ENCODE measurements around the gene HERC4. TPM values are rescaled to one million over a fixed set of nuclear protein-coding genes. Genes with fewer than 3 reads are reported as not detected.

Gene HERC4
- total RNA-seq, 2 experiments from 2014 or later, result 55.7 to 59.0 TPM

DNA sequence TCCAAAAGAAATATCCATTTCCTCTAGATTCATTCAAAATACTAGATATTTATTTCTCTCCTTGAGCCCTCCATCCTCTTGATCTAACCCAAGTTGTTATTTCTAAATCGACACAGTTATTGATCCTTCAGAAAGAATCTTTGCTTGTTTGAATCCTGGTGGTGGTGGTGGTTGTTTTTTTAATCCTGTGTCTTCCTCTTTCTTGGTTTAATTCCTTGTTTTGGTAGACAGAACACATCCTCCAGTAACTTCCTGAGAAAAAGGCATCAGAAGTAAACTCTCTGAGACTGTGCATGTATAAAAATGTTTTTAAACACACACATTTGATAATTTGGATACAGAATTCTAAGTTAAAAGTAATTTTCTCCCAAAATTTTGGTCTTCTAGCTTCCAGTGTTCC is 140.7 kb downstream of the HERC4 start:
- Mint-ChIP-seq H3K9me3 (no peaks in the 10 kb centered on the region), H3K4me3 (no peak overlapping the region), H3K4me1 (ENCODE audit: low read depth) (no peaks in the 10 kb centered on the region), H3K36me3 (peaks cover 17% of the 10 kb centered on the region), H3K27me3 (no peaks in the 10 kb centered on the region), H3K27ac (no peak overlapping the region)
- ChIA-PET POLR2A (no interaction called here), CTCF (no interaction called here)
- intact Hi-C loops (cut with micrococcal nuclease), result no loop called here
- no peak for DNase-seq

DNA sequence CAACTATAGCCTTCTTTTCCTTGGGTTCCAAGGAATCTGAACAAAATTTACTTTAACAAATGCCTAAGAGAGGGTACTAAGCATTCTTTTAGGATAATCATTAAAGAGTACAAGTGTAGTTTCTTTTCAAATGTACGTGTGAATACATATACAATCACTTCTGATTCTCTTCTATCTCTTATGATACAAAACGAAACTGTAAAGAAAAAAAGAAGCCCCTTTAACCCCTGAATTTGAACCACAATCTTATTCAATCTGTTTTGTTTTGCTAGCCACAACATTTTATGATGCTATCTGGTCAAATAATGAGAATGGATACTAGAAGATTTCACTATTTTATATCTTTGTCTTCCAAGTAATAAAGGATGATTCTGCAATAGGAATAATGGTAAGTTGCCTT is 141.9 kb downstream of the HERC4 start:
- peaks cover 15% of the 10 kb centered on the region for H3K36me3 Mint-ChIP-seq
- no peak overlapping the region for H3K4me3 Mint-ChIP-seq
- no peaks in the 10 kb centered on the region for H3K9me3 Mint-ChIP-seq
- H3K27me3 Mint-ChIP-seq, result no peaks in the 10 kb centered on the region
- CTCF ChIA-PET, result no interaction called here
- DNase-seq, result no peak
- H3K27ac Mint-ChIP-seq, result no peak overlapping the region
- intact Hi-C loops (cut with micrococcal nuclease), result no loop called here
- POLR2A ChIA-PET, result no interaction called here
- no peaks in the 10 kb centered on the region for H3K4me1 Mint-ChIP-seq (ENCODE audit: low read depth)

DNA sequence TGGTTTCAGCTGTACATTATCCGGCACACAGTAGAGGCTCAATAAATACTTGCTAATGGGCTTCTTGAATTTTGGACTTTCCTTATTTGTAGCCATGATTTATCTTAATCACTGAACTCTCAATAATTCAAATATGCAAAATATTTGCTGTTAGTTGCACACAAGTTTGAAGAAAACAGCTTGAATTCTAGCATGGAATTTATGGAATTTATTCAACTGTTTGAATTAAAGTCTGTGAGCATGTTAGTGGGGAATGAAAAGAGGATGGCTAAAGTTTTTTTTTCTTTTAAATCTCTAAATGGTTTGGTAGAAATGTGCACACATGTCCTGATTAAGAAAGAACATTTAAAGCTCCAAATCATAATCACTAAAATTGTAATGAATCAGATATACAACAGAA is 148.1 kb downstream of the HERC4 start:
- no peak overlapping the region for H3K27ac Mint-ChIP-seq
- H3K4me1 Mint-ChIP-seq (ENCODE audit: low read depth), result no peaks in the 10 kb centered on the region
- POLR2A ChIA-PET, result no interaction called here
- DNase-seq, result no peak
- no peaks in the 10 kb centered on the region for H3K27me3 Mint-ChIP-seq
- peaks cover 19% of the 10 kb centered on the region for H3K36me3 Mint-ChIP-seq
- CTCF ChIA-PET, result interaction anchor here (1.4 kb wide), 1 partner anchor 70 kb away, joined by 4 read pairs; no protein-coding TSS in a partner anchor
- H3K9me3 Mint-ChIP-seq, result no peaks in the 10 kb centered on the region
- intact Hi-C loops (cut with micrococcal nuclease), result no loop called here
- no peak overlapping the region for H3K4me3 Mint-ChIP-seq

DNA sequence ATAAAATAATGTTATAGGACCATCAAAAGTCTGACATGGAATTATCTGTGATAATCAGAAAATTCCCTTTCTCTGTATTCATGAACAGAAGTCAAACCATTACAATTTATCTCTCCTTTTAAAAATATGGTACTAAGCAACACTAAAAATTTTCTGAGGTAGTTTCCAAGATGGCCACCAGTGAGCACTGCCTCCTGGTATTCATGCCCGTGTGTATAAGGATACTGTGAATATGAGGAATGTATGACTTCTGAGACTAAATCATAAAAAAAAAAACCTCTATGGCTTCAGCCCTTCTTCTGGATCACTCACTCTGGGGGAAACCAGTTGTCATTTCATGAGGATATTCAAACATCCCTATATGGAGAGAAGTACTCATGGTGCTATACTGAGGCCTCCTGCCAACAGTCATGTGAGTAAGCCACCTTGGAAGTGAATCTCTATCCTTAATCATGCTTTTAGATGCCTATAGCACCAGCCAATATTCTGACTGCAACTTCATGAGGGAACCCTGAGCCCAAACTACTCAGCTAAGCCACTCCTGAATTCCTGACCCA is 149.6 kb downstream of the HERC4 start:
- peaks cover 16% of the 10 kb centered on the region for H3K36me3 Mint-ChIP-seq
- POLR2A ChIA-PET, result no interaction called here
- intact Hi-C loops (cut with micrococcal nuclease), result no loop called here
- no peaks in the 10 kb centered on the region for H3K27me3 Mint-ChIP-seq
- no peak for DNase-seq
- H3K9me3 Mint-ChIP-seq, result no peaks in the 10 kb centered on the region
- H3K27ac Mint-ChIP-seq, result no peak overlapping the region
- H3K4me1 Mint-ChIP-seq (ENCODE audit: low read depth), result no peaks in the 10 kb centered on the region
- H3K4me3 Mint-ChIP-seq, result no peak overlapping the region
- CTCF ChIA-PET, result no interaction called here

DNA sequence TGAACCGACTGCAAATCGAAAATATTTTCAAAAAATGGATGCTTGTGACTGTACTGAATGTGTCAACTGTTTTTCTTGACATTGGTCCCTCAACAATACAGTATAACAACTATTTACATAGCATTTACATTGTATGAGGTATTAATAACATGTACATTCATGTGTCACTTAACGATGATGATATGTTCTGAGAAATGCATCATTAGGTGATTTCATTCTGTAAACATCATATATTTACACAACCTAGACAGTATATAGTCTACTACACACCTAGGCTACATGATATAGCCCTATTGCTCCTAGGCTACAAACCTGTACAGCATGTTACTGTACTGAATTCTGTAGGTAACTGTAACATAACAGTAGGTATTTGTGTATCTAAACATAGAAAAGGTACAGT is 150.9 kb downstream of the HERC4 start:
- H3K36me3 Mint-ChIP-seq, result peaks cover 18% of the 10 kb centered on the region
- POLR2A ChIA-PET, result no interaction called here
- no peaks in the 10 kb centered on the region for H3K9me3 Mint-ChIP-seq
- CTCF ChIA-PET, result interaction anchor here (0.9 to 1.8 kb wide), 2 partner anchors 68 to 424 kb away, joined by 4 to 5 read pairs; no protein-coding TSS in a partner anchor
- no peaks in the 10 kb centered on the region for H3K27me3 Mint-ChIP-seq
- no peak overlapping the region for H3K27ac Mint-ChIP-seq
- no peaks in the 10 kb centered on the region for H3K4me1 Mint-ChIP-seq (ENCODE audit: low read depth)
- intact Hi-C loops (cut with micrococcal nuclease), result no loop called here
- no peak overlapping the region for H3K4me3 Mint-ChIP-seq
- DNase-seq, result no peak

DNA sequence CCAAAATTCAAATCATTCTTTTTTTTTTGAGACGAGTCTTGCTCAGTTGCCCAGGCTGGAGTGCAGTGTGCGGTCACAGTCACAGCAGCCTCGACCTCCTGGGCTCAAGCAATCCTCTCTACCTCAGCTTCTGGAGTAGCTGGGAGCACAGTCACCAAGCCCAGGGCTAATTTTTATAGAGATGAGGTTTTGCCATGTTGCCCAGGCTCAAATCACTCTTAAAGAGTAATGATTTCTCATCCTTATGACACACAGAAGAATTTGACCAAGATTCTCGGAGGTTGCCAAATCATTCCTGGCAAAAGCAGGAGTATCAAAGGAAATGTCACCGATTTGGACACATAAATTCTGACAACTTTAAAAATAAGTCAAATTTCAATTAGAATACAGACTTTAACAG is 151.5 kb downstream of the HERC4 start:
- POLR2A ChIA-PET, result no interaction called here
- peaks cover 20% of the 10 kb centered on the region for H3K36me3 Mint-ChIP-seq
- CTCF ChIA-PET, result interaction anchor here (1.8 kb wide), 1 partner anchor 68 kb away, joined by 5 read pairs; no protein-coding TSS in a partner anchor
- H3K4me3 Mint-ChIP-seq, result no peak overlapping the region
- no peak for DNase-seq
- no peaks in the 10 kb centered on the region for H3K9me3 Mint-ChIP-seq
- H3K27ac Mint-ChIP-seq, result no peak overlapping the region
- no peaks in the 10 kb centered on the region for H3K4me1 Mint-ChIP-seq (ENCODE audit: low read depth)
- no peaks in the 10 kb centered on the region for H3K27me3 Mint-ChIP-seq
- intact Hi-C loops (cut with micrococcal nuclease), result no loop called here

DNA sequence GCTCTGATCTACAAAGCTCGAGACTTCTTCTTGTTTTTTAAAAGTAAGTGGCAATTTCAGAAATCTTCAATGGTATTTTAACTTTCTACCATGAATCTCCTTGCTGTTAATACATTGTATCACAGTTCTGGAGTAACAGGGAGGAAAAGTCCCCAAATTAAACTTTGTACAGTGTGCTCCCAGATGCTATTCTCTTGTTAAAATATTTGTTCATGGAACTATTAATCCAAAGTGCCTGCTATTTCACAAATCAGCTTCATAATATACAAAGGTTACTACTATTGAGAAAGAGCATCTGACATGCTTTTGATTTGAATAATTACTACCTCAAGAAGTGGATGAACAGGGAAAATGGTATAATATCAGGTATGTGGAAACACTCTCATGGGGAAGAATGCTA is 154.0 kb downstream of the HERC4 start:
- no peak for DNase-seq
- peaks cover 22% of the 10 kb centered on the region for H3K36me3 Mint-ChIP-seq
- H3K4me1 Mint-ChIP-seq (ENCODE audit: low read depth), result peaks cover 9% of the 10 kb centered on the region
- POLR2A ChIA-PET, result no interaction called here
- H3K9me3 Mint-ChIP-seq, result no peaks in the 10 kb centered on the region
- H3K27me3 Mint-ChIP-seq, result no peaks in the 10 kb centered on the region
- H3K27ac Mint-ChIP-seq, result no peak overlapping the region
- CTCF ChIA-PET, result interaction anchor here (0.8 to 1.0 kb wide), 2 partner anchors 133 to 234 kb away, joined by 3 read pairs; no protein-coding TSS in a partner anchor
- H3K4me3 Mint-ChIP-seq, result no peak overlapping the region
- intact Hi-C loops (cut with micrococcal nuclease), result no loop called here

DNA sequence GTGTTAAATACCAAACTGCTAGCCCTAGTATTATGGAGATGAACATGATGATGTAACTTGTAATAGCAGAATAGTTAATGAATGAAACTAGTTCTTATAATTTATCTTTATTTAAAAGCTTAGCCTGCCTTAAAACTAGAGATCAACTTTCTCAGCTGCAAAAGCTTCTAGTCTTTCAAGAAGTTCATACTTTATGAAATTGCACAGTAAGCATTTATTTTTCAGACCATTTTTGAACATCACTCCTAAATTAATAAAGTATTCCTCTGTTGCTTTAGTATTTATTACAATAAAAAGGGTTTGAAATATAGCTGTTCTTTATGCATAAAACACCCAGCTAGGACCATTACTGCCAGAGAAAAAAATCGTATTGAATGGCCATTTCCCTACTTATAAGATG is 157.4 kb downstream of the HERC4 start:
- H3K27me3 Mint-ChIP-seq, result no peaks in the 10 kb centered on the region
- no peaks in the 10 kb centered on the region for H3K9me3 Mint-ChIP-seq
- H3K27ac Mint-ChIP-seq, result no peak overlapping the region
- H3K4me3 Mint-ChIP-seq, result no peak overlapping the region
- no peak for DNase-seq
- H3K36me3 Mint-ChIP-seq, result peaks cover 34% of the 10 kb centered on the region
- POLR2A ChIA-PET, result no interaction called here
- CTCF ChIA-PET, result no interaction called here
- H3K4me1 Mint-ChIP-seq (ENCODE audit: low read depth), result peaks cover 25% of the 10 kb centered on the region
- intact Hi-C loops (cut with micrococcal nuclease), result loop anchor here (10.0 kb wide), 1 partner anchor 133 kb away; no protein-coding TSS in a partner anchor

DNA sequence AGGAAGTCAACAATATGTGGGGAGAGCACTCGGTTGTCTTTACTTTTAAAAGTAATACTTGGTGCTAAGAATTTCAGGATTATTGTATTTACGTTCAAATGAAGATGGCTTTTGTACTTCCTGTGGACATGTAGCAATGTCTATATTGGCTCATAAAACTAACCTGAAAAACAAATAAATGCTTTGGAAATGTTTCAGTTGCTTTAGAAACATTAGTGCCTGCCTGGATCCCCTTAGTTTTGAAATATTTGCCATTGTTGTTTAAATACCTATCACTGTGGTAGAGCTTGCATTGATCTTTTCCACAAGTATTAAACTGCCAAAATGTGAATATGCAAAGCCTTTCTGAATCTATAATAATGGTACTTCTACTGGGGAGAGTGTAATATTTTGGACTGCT is 157.9 kb downstream of the HERC4 start:
- H3K27me3 Mint-ChIP-seq, result no peaks in the 10 kb centered on the region
- intact Hi-C loops (cut with micrococcal nuclease), result loop anchor here (10.0 kb wide), 1 partner anchor 132 kb away; no protein-coding TSS in a partner anchor
- CTCF ChIA-PET, result no interaction called here
- H3K4me1 Mint-ChIP-seq (ENCODE audit: low read depth), result peaks cover 31% of the 10 kb centered on the region
- DNase-seq, result no peak
- H3K27ac Mint-ChIP-seq, result peak overlapping the region; percentile 48
- no peak overlapping the region for H3K4me3 Mint-ChIP-seq
- H3K36me3 Mint-ChIP-seq, result peaks cover 39% of the 10 kb centered on the region
- no peaks in the 10 kb centered on the region for H3K9me3 Mint-ChIP-seq
- POLR2A ChIA-PET, result no interaction called here

DNA sequence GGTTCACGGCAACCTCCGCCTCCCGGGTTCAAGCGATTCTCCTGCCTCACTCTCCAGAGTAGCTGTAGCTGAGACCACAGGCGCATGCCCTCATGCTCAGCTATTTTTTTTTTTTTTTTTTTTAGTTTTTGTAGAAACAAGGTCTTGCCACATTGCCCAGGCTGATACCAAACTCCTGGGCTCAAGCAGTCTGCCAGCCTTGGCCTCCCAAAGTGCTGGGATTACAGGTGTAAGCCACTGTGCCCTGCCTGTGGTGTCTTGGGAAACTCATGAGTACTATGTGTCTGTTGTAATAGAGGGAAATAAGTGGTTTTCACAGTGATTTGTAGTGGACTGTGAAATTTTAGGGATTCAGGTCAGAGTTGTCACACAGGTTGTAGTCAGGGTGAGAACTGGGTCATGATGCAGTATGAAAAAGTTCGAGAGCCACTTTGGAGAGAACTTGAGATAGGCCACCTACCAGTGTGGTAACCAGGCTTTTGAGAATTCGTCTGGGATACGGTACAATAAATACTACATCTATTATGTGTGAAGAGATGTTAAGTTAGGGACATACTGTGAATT is 160.2 kb downstream of the HERC4 start:
- POLR2A ChIA-PET, result interaction anchor here (0.6 kb wide), 1 partner anchor 337 kb away, joined by 3 read pairs; no protein-coding TSS in a partner anchor
- Mint-ChIP-seq H3K36me3 (peaks cover 52% of the 10 kb centered on the region), H3K4me3 (no peak overlapping the region), H3K27ac (peak overlapping the region; percentile 69), H3K4me1 (ENCODE audit: low read depth) (peaks cover 37% of the 10 kb centered on the region), H3K27me3 (no peaks in the 10 kb centered on the region), H3K9me3 (no peaks in the 10 kb centered on the region)
- intact Hi-C loops (cut with micrococcal nuclease), result loop anchor here (10.0 kb wide), 1 partner anchor 130 kb away; no protein-coding TSS in a partner anchor
- CTCF ChIA-PET, result interaction anchor here (1.8 kb wide), 1 partner anchor 126 kb away, joined by 6 read pairs; no protein-coding TSS in a partner anchor
- no peak for DNase-seq

DNA sequence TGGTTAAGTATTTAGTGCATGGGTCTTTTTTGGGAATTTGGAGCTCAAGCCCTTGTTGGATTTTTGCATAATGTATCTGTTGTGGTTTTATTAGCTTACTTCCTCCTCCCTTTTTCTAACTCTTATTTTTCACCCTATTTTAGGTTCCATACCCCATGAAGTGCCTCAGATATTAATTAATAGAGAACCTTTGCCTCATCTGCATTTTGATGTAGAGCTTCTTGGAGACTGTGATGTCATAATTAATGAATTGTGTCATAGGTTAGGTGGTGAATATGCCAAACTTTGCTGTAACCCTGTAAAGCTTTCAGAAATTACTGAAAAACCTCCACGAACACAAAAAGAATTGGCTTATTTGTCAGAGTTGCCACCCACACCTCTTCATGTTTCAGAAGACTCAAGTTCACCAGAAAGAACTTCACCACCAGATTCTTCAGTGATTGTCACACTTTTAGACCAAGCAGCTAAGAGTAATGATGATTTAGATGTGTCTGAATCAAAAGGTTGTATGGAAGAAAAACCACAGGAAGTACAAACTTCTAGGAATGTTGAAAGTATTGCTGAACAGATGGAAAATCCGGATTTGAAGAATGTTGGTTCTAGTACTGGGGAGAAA is 162.6 kb downstream of the HERC4 start:
- intact Hi-C loops (cut with micrococcal nuclease), result loop anchor here (2.0 to 10.0 kb wide), 2 partner anchors 28 to 128 kb away; partner anchors contain the start of gene SIRT1
- ChIA-PET CTCF (interaction anchor here (0.7 to 1.6 kb wide), 5 partner anchors 27 to 244 kb away, joined by 3 to 8 read pairs (median 4); no protein-coding TSS in a partner anchor), POLR2A (interaction anchor here (1.2 kb wide), 2 partner anchors 29 to 124 kb away, joined by 3 read pairs; partner anchors contain the start of gene SIRT1)
- DNase-seq, result no peak
- H3K4me1 Mint-ChIP-seq (ENCODE audit: low read depth), result peaks cover 37% of the 10 kb centered on the region
- H3K27me3 Mint-ChIP-seq, result no peaks in the 10 kb centered on the region
- no peaks in the 10 kb centered on the region for H3K9me3 Mint-ChIP-seq
- H3K4me3 Mint-ChIP-seq, result no peak overlapping the region
- peaks cover 64% of the 10 kb centered on the region for H3K36me3 Mint-ChIP-seq
- H3K27ac Mint-ChIP-seq, result peak overlapping the region; percentile 75

DNA sequence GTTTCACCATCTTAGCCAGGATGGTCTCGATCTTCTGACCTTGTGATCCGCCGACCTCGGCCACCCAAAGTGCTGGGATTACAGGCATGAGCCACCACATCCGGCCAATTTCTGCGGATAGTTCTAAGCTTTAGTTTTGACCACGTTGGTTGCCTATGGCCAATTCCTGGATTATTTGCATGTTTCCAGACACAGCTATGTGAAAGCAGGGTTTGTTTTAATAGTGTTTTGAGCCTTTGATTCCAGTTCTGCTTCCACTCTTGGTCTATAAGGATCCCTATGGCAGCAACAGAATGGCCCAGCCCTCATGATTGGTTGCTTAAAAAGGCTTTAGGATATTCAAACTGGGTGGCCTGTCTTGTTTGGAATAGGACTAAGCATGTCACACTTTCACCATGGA is 171.5 kb downstream of the HERC4 start:
- Mint-ChIP-seq H3K27me3 (no peaks in the 10 kb centered on the region), H3K36me3 (peaks cover 41% of the 10 kb centered on the region), H3K9me3 (no peaks in the 10 kb centered on the region), H3K27ac (no peak overlapping the region), H3K4me1 (ENCODE audit: low read depth) (peaks cover 16% of the 10 kb centered on the region), H3K4me3 (no peak overlapping the region)
- intact Hi-C loops (cut with micrococcal nuclease), result no loop called here
- no peak for DNase-seq
- POLR2A ChIA-PET, result no interaction called here
- CTCF ChIA-PET, result no interaction called here

Measured in activated CD4-positive, alpha-beta memory T cell treated with anti-CD3 and anti-CD28 coated beads for 36 hours (primary cell).